OCI-LY7 (cell line): Measurements from ENCODE around the gene SRRM4. TPM values are rescaled to one million over a fixed set of nuclear protein-coding genes. Genes with fewer than 3 reads are reported as not detected.

ENCODE experiments used
- BruUV-seq: library from RNA; stranded (reverse); fragments of 400-500 nt; replicated peaks from 2 replicates; lab custom pipeline; 2021; lab: Mats Ljungman, UMichigan
- CTCF ChIA-PET: fragments of 300-600 bp; sonication (Branson Sonifier 250); formaldehyde crosslinking; loops from one replicate; lab custom pipeline; 2022; ENCODE audit warnings: antibody characterized with exemption; ENCODE audit not compliant: unreplicated experiment; lab: Charles Lee
- POLR2A ChIA-PET: fragments of 300-600 bp; sonication (Branson Sonifier 250); formaldehyde crosslinking; loops from one replicate; lab custom pipeline; 2022; ENCODE audit warnings: antibody characterized with exemption; lab: Charles Lee
- DNase-seq: peaks from one replicate; pipeline ENCODE4 v3.0.0-alpha.2; 2015; ENCODE audit warnings: low spot score
- H2AFZ ChIP-seq: fragments of 200-600 bp; sonication (generic), shearing (Covaris generic); 2 replicates; pipeline ENCODE4 v1.6.1; 2014; ENCODE audit warnings: mild to moderate bottlenecking, antibody characterized with exemption, low read length, moderate library complexity
- H3K27ac ChIP-seq: fragments of 200-600 bp; sonication (generic); 2 replicates; pipeline ENCODE4 v1.5.1; 2014; ENCODE audit warnings: mixed run types, low read depth, mild to moderate bottlenecking, moderate library complexity, low read length, inconsistent platforms; ENCODE audit not compliant: poor library complexity, severe bottlenecking
- H3K36me3 ChIP-seq: fragments of 200-600 bp; sonication (generic); 2 replicates; pipeline ENCODE4 v1.6.1; 2014; ENCODE audit warnings: mild to moderate bottlenecking, antibody characterized with exemption, low read length, moderate library complexity, mixed read lengths; ENCODE audit not compliant: insufficient read depth
- H3K4me1 ChIP-seq: fragments of 200-600 bp; sonication (generic); 2 replicates; pipeline ENCODE4 v1.5.1; 2014; ENCODE audit warnings: mild to moderate bottlenecking, low read length; ENCODE audit not compliant: insufficient read depth, poor library complexity, severe bottlenecking
- H3K4me2 ChIP-seq: fragments of 200-600 bp; sonication (generic); 2 replicates; pipeline ENCODE4 v1.6.1; 2014; ENCODE audit warnings: mild to moderate bottlenecking, low read length
- H3K4me3 ChIP-seq: fragments of 200-600 bp; sonication (generic); 2 replicates; pipeline ENCODE4 v1.5.1; 2014; ENCODE audit warnings: mild to moderate bottlenecking, low read depth, low read length; ENCODE audit not compliant: poor library complexity, severe bottlenecking
- H3K79me2 ChIP-seq: fragments of 200-600 bp; sonication (generic); 2 replicates; pipeline ENCODE4 v1.6.1; 2016; ENCODE audit warnings: low read depth, mild to moderate bottlenecking, low read length, moderate library complexity, mixed read lengths; ENCODE audit not compliant: insufficient read depth
- H3K9me2 ChIP-seq: fragments of 200-600 bp; sonication (generic); 2 replicates; pipeline ENCODE4 v1.6.1; 2016; ENCODE audit warnings: mild to moderate bottlenecking, low read length, mixed read lengths; ENCODE audit not compliant: insufficient read depth
- H3K9me3 ChIP-seq: fragments of 200-600 bp; sonication (generic); 2 replicates; pipeline ENCODE4 v1.6.1; 2014; ENCODE audit warnings: mild to moderate bottlenecking, mixed run types, low read length, mixed read lengths
- H4K20me1 ChIP-seq: fragments of 200-600 bp; sonication (generic); 2 replicates; pipeline ENCODE4 v1.6.1; 2014; ENCODE audit warnings: mild to moderate bottlenecking, antibody characterized with exemption, low read length, moderate library complexity, mixed read lengths; ENCODE audit not compliant: insufficient read depth
- CTCF ChIP-seq: fragments of 200-600 bp; sonication (generic); conservative IDR thresholded peaks from 2 replicates; pipeline ENCODE4 v1.5.1; 2014; ENCODE audit warnings: mild to moderate bottlenecking, antibody characterized with exemption, low read length, moderate library complexity, mixed read lengths
- EZH2phosphoT487 ChIP-seq: fragments of 200-600 bp; sonication (generic); IDR thresholded peaks from 2 replicates; pipeline ENCODE4 v1.6.1; 2018; ENCODE audit warnings: low read depth, borderline replicate concordance, mild to moderate bottlenecking, mixed run types, antibody characterized with exemption, low read length, moderate library complexity, mixed read lengths
- intact Hi-C: fragments of 100-400 bp; cut with micrococcal nuclease; formaldehyde crosslinking; loops from one replicate; pipeline ENCODE4 v1.10.0; 2022; ENCODE audit not compliant: unreplicated experiment
- total RNA-seq, 2 experiments: library from RNA; depleted of rRNA in 1 of 2; stranded (reverse); fragments of >200 nt in 1 of 2; shearing (Covaris generic) in 1 of 2; gene quantifications; 2 replicates each; pipeline ENCODE4 v1.2.3, GENCODE V29; 2014 to 2022

The SRRM4 gene
- total RNA-seq, 2 experiments from 2014 or later = not detected

- Histone ChIP-seq H3K79me2 (no peaks in the 10 kb centered on the region), H3K9me3 (no peaks in the 10 kb centered on the region), H3K27ac (no peak overlapping the region), H2AFZ (no peak overlapping the region), H3K4me1 (no peaks in the 10 kb centered on the region), H3K36me3 (no peaks in the 10 kb centered on the region), H3K4me3 (no peak overlapping the region), H4K20me1 (no peaks in the 10 kb centered on the region), H3K9me2 (no peaks in the 10 kb centered on the region), H3K4me2 (no peak overlapping the region)
- BruUV-seq = no TSS peak
- POLR2A ChIA-PET = interaction anchor here (0.6 kb wide), 1 partner anchor 84 kb away, joined by 3 read pairs; no protein-coding TSS in a partner anchor
- CTCF ChIA-PET = no interaction called here
- DNase-seq = no peak
- intact Hi-C loops = no loop called here
- no peak for TF ChIP-seq EZH2phosphoT487
- TF ChIP-seq CTCF = no peak
These were observed 198.1 kb downstream of the SRRM4 start for GRCh38 chr12:119179335-119180021.

- ChIA-PET CTCF (no interaction called here), POLR2A (no interaction called here)
- Histone ChIP-seq H3K9me2 (no peaks in the 10 kb centered on the region), H2AFZ (no peak overlapping the region), H3K9me3 (no peaks in the 10 kb centered on the region), H3K4me1 (no peaks in the 10 kb centered on the region), H3K36me3 (no peaks in the 10 kb centered on the region), H3K4me2 (no peak overlapping the region), H4K20me1 (no peaks in the 10 kb centered on the region), H3K4me3 (no peak overlapping the region), H3K79me2 (no peaks in the 10 kb centered on the region), H3K27ac (no peak overlapping the region)
- intact Hi-C loops = no loop called here
- TF ChIP-seq EZH2phosphoT487 = no peak
- TF ChIP-seq CTCF = no peak
- DNase-seq = no peak
- BruUV-seq = no TSS peak
These were observed 199.2 kb downstream of the SRRM4 start for GRCh38 chr12:119180380-119181040.

DNA sequence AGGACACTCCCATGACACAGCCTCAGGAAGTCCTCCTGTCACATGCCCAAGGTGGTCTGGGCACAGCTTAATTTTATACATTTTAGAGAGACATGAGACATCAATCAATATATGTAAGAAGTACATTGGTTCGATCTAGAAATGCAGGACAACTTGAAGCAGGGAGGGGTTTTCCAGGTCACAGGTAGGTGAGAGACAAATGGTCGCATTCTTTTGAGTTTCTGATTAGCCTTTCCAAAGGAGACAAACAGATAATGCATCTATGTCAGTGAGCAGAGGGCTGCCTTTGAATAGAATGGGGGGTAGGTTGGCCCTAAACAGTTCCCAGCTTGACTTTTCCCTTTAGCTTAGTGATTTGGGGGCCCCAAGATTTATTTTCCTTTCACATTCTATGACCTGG lies 199.9 kb downstream of the SRRM4 start:
- no TSS peak for BruUV-seq
- TF ChIP-seq CTCF (no peak), EZH2phosphoT487 (no peak)
- DNase-seq = no peak
- POLR2A ChIA-PET = no interaction called here
- H3K9me2 ChIP-seq = no peaks in the 10 kb centered on the region
- H3K36me3 ChIP-seq = no peaks in the 10 kb centered on the region
- intact Hi-C loops = no loop called here
- no peak overlapping the region for H3K4me3 ChIP-seq
- H4K20me1 ChIP-seq = no peaks in the 10 kb centered on the region
- no peak overlapping the region for H2AFZ ChIP-seq
- H3K79me2 ChIP-seq = no peaks in the 10 kb centered on the region
- H3K9me3 ChIP-seq = no peaks in the 10 kb centered on the region
- H3K27ac ChIP-seq = no peak overlapping the region
- CTCF ChIA-PET = no interaction called here
- H3K4me2 ChIP-seq = no peak overlapping the region
- H3K4me1 ChIP-seq = no peaks in the 10 kb centered on the region
